HepG2 (cell line): ENCODE data around the gene CDIP1. TPM values are rescaled to one million over a fixed set of nuclear protein-coding genes. Genes with fewer than 3 reads are reported as not detected.

Experiments
- ATAC-seq: fragments of 200-7000 bp; cut with Tn5 transposase; 3 replicates; pipeline ENCODE4 v1.9.1; 2020; ENCODE audit warnings: mild to moderate bottlenecking, moderate library complexity
- BruUV-seq: library from RNA; stranded (reverse); fragments of 400-500 nt; replicated peaks from 2 replicates; lab custom pipeline; 2021; lab: Mats Ljungman, UMichigan
- CTCF ChIA-PET: fragments of 300-600 bp; formaldehyde crosslinking; extraction: SDS; loops from one replicate; lab custom pipeline; 2021; ENCODE audit warnings: low total read pairs, inconsistent platforms, low intra/inter-chr PET ratio; lab: Yijun Ruan, JAX
- POLR2A ChIA-PET: fragments of 350-600 bp; sonication (Branson Sonifier 250); formaldehyde crosslinking; loops from one replicate; lab custom pipeline; 2020; ENCODE audit warnings: antibody characterized with exemption, inconsistent platforms; lab: Yijun Ruan, JAX
- DNase-seq: peaks from one replicate; pipeline ENCODE4 v3.0.0-alpha.2; 2015; ENCODE audit warnings: low spot score
- FAIRE-seq: peaks from 3 replicates; lab custom pipeline; 2011; peaks lifted over from hg19 to GRCh38; lab: Jason Lieb, UNC
- H2AFZ ChIP-seq: one replicate; pipeline ENCODE4 v1.6.1; 2011; ENCODE audit warnings: low read length, inconsistent platforms
- H3K27ac ChIP-seq: fragments of 300-600 bp; 3 replicates; pipeline ENCODE4 v1.8.0; 2011; ENCODE audit warnings: mixed run types, mild to moderate bottlenecking, mixed read lengths, low read length, inconsistent platforms; ENCODE audit not compliant: insufficient read depth; ENCODE audit errors: extremely low read length
- H3K27me3 ChIP-seq, 2 experiments: fragments of 200-600 bp in 1 of 2; 2 replicates in 1 of 2; 3 replicates in 1 of 2; pipeline versions ENCODE4 v1.6.0 to v1.8.0; 2011; ENCODE audit warnings: low read length in 2 of 2, mild to moderate bottlenecking in 2 of 2, moderate library complexity in 2 of 2, inconsistent platforms in 1 of 2; ENCODE audit not compliant: insufficient read depth in 2 of 2, control insufficient read depth in 1 of 2
- H3K36me3 ChIP-seq, 2 experiments: fragments of 200-600 bp in 1 of 2; replicated peaks in 1 of 2; 2 replicates in 1 of 2; 3 replicates in 1 of 2; pipeline versions ENCODE4 v1.5.1 to v1.8.0; 2011; ENCODE audit warnings: low read length in 2 of 2, inconsistent platforms in 1 of 2; ENCODE audit not compliant: insufficient read depth in 2 of 2, control insufficient read depth in 1 of 2
- H3K4me1 ChIP-seq: 2 replicates; pipeline ENCODE4 v1.5.1; 2012; ENCODE audit warnings: low read length, inconsistent platforms; ENCODE audit not compliant: insufficient read depth
- H3K4me2 ChIP-seq: 2 replicates; pipeline ENCODE4 v1.6.0; 2011; ENCODE audit warnings: low read depth, low read length, inconsistent platforms
- H3K4me3 ChIP-seq, 3 experiments: fragments of 200-600 bp in 1 of 3; sonication (generic), shearing (Covaris generic) in 1 of 3; replicated peaks in 1 of 3; 2 replicates each; pipeline ENCODE4 v1.5.1; 2011 to 2016; ENCODE audit warnings: low read length in 3 of 3, inconsistent platforms in 2 of 3, low read depth in 2 of 3, mild to moderate bottlenecking in 2 of 3, control low read depth in 1 of 3, mixed read lengths in 1 of 3; ENCODE audit not compliant: insufficient read depth in 1 of 3
- H3K79me2 ChIP-seq: one replicate; pipeline ENCODE4 v1.6.1; 2011; ENCODE audit warnings: low read length, inconsistent platforms; ENCODE audit not compliant: insufficient read depth
- H3K9ac ChIP-seq: 2 replicates; pipeline ENCODE4 v1.6.0; 2011; ENCODE audit warnings: mild to moderate bottlenecking, low read depth, low read length, inconsistent platforms; ENCODE audit not compliant: insufficient read depth
- H3K9me3 ChIP-seq: 2 replicates; pipeline ENCODE4 v1.5.1; 2012; ENCODE audit warnings: mild to moderate bottlenecking, low read length
- H4K20me1 ChIP-seq: 2 replicates; pipeline ENCODE4 v1.6.0; 2011; ENCODE audit warnings: inconsistent platforms, mild to moderate bottlenecking, low read length, moderate library complexity; ENCODE audit not compliant: insufficient read depth
- FOSL1 ChIP-seq: sonication (generic); formaldehyde crosslinking; IDR thresholded peaks from 2 replicates; pipeline ENCODE4 v1.9.0; 2021; ENCODE audit warnings: missing genetic modification reagents, borderline replicate concordance
- FOSL2 ChIP-seq: sonication (generic); formaldehyde crosslinking; IDR thresholded peaks from 2 replicates; pipeline ENCODE4 v1.4.0; 2020; ENCODE audit warnings: missing genetic modification reagents
- FOXP1 ChIP-seq, 2 experiments: fragments of 450-650 bp in 1 of 2; IDR thresholded peaks; 2 replicates each; pipeline ENCODE4 v1.6.1; 2017 to 2018; ENCODE audit warnings: antibody characterized with exemption in 1 of 2
- HNRNPH1 ChIP-seq: fragments of 200-400 bp; formaldehyde crosslinking; optimal IDR thresholded peaks from 2 replicates; pipeline ENCODE3; 2017; ENCODE audit warnings: mild to moderate bottlenecking, low read depth, low read length
- NBN ChIP-seq: fragments of 450-650 bp; conservative IDR thresholded peaks from 2 replicates; pipeline ENCODE4 v1.6.1; 2017
- SMYD3 ChIP-seq: sonication (generic); formaldehyde crosslinking; IDR thresholded peaks from 2 replicates; pipeline ENCODE4 v1.8.1; 2023; ENCODE audit warnings: mild to moderate bottlenecking, missing genetic modification reagents
- TBX3 ChIP-seq: fragments of 450-650 bp; IDR thresholded peaks from 2 replicates; pipeline ENCODE4 v1.6.1; 2017; ENCODE audit warnings: antibody characterized with exemption, mild to moderate bottlenecking, inconsistent platforms, borderline replicate concordance
- ZFP90 ChIP-seq: sonication (generic); formaldehyde crosslinking; IDR thresholded peaks from 2 replicates; pipeline ENCODE4 v1.8.0; 2022; ENCODE audit warnings: missing genetic modification reagents, mild to moderate bottlenecking, inconsistent platforms, borderline replicate concordance
- whole genome bisulfite sequencing: methylation state at CpG from one replicate; pipeline ENCODE4 v1.1.6; 2017; ENCODE audit warnings: low lambda C conversion rate; 5-methylcytosine and 5-hydroxymethylcytosine counted together
- in situ Hi-C: cut with HindIII; loops from 2 replicates; pipeline ENCODE4 v1.10.0; 2017; ENCODE audit warnings: low pct_unique_long_range_greater_than_20kb; ENCODE audit not compliant: extremely low pct_ligation_motif_present
- intact Hi-C: fragments of 100-400 bp; cut with micrococcal nuclease; formaldehyde crosslinking; loops from one replicate; pipeline ENCODE4 v1.10.0; 2022; ENCODE audit not compliant: unreplicated experiment
- polyA plus RNA-seq, 8 experiments: library from polyadenylated mRNA; depleted of rRNA in 3 of 8; stranded (reverse) in 7 of 8; unstranded in 1 of 8; fragments of >200 nt; fragmentation: Illumina TruSeq in 4 of 8; extraction: Trizol in 4 of 8; gene quantifications; 2 replicates each; pipeline versions ENCODE4 v1.2.1 to v1.2.3, GENCODE V29; 2011 to 2016; ENCODE audit warnings: low read depth in 4 of 8, missing spikeins in 1 of 8, mixed read lengths in 1 of 8; ENCODE audit not compliant: insufficient read depth in 1 of 8
- total RNA-seq, 5 experiments: library from RNA; depleted of rRNA; stranded (reverse); fragments of >200 nt; fragmentation: Illumina TruSeq; extraction: Trizol; gene quantifications; 2 replicates each; pipeline ENCODE4 v1.2.3, GENCODE V29; 2016; ENCODE audit warnings: low read depth in 1 of 5
- TF ChIP-seq, protein P1 (sequence below): IDR thresholded peaks from 2 replicates; pipeline ENCODE4 v1.6.1; 2016
- TF ChIP-seq, protein P2 (sequence below): IDR thresholded peaks from 2 replicates; pipeline ENCODE4 v1.6.1; 2016; ENCODE audit warnings: low read depth
- TF ChIP-seq, protein P3 (sequence below): sonication (generic); formaldehyde crosslinking; IDR thresholded peaks from 2 replicates; pipeline ENCODE4 v1.4.0; 2020; ENCODE audit warnings: mild to moderate bottlenecking, missing genetic modification reagents
- TF ChIP-seq, protein P4 (sequence below): fragments of 450-650 bp; IDR thresholded peaks from 2 replicates; pipeline ENCODE4 v1.6.1; 2016
- TF ChIP-seq, protein P5 (sequence below): sonication (generic); formaldehyde crosslinking; IDR thresholded peaks from 2 replicates; pipeline ENCODE4 v1.5.0; 2020; ENCODE audit warnings: missing genetic modification reagents

Gene CDIP1
- total and polyA plus RNA-seq, 2 of the 13 experiments (the other 11 are each of a cell fraction or from before 2014, with no cell fraction given) = 31.2 to 56.7 TPM

DNA sequence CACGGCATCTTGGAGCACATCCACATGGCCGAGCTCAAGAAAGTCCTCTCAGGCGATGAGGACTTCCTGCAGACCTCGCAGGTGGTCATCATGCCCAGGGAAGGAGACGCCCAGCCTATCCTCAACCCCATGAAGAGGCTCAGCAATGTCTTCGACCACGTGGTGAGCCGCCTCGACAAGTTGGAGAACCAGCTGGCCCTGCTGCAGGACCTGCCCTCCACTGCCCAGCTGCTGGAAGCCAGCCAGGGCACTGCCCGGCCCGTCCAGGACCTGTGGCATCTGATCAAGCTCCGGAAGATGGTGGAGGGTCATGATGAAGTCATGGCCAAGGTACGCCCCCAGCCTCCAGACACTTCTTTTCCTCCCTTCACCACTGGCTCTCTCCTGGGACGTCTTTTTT lies 18.0 kb upstream of the CDIP1 start:
- Histone ChIP-seq H3K9me3 (no peaks in the 10 kb centered on the region), H3K9ac (no peak overlapping the region), H3K27ac (no peak overlapping the region), H3K4me1 (peaks cover 10% of the 10 kb centered on the region), H3K4me3 (no peak overlapping the region), H3K36me3 (no peaks in the 10 kb centered on the region), H3K27me3 (peaks cover 3 to 9% of the 10 kb centered on the region in 2 experiments; a peak in 2 of 5 replicates), H2AFZ (no peak overlapping the region), H3K79me2 (no peaks in the 10 kb centered on the region), H4K20me1 (no peaks in the 10 kb centered on the region), H3K4me2 (no peak overlapping the region)
- intact Hi-C loops (no loop called here), in situ Hi-C loops (no loop called here)
- 58% methylated on average over 2 of the region's 14 CpGs for WGBS
- ChIA-PET CTCF (no interaction called here), POLR2A (no interaction called here)
- TF ChIP-seq, protein P1, sequence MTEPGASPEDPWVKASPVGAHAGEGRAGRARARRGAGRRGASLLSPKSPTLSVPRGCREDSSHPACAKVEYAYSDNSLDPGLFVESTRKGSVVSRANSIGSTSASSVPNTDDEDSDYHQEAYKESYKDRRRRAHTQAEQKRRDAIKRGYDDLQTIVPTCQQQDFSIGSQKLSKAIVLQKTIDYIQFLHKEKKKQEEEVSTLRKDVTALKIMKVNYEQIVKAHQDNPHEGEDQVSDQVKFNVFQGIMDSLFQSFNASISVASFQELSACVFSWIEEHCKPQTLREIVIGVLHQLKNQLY (CRISPR knock-in tag) = no peak
- TF ChIP-seq FOXP1 (IDR thresholded peaks at IDR 0.05) = no peak
- no peak for TF ChIP-seq FOXP1 (CRISPR knock-in tag; IDR thresholded peaks at IDR 0.05)
- TF ChIP-seq, protein P2, sequence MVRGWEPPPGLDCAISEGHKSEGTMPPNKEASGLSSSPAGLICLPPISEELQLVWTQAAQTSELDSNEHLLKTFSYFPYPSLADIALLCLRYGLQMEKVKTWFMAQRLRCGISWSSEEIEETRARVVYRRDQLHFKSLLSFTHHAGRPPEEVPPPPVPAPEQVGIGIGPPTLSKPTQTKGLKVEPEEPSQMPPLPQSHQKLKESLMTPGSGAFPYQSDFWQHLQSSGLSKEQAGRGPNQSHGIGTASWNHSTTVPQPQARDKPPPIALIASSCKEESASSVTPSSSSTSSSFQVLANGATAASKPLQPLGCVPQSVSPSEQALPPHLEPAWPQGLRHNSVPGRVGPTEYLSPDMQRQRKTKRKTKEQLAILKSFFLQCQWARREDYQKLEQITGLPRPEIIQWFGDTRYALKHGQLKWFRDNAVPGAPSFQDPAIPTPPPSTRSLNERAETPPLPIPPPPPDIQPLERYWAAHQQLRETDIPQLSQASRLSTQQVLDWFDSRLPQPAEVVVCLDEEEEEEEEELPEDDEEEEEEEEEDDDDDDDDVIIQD (CRISPR knock-in tag) = no peak
- TF ChIP-seq SMYD3 (CRISPR knock-in tag) = no peak
- no peak for TF ChIP-seq FOSL1 (CRISPR knock-in tag)
- no peak for TF ChIP-seq TBX3
- TF ChIP-seq, protein P3, sequence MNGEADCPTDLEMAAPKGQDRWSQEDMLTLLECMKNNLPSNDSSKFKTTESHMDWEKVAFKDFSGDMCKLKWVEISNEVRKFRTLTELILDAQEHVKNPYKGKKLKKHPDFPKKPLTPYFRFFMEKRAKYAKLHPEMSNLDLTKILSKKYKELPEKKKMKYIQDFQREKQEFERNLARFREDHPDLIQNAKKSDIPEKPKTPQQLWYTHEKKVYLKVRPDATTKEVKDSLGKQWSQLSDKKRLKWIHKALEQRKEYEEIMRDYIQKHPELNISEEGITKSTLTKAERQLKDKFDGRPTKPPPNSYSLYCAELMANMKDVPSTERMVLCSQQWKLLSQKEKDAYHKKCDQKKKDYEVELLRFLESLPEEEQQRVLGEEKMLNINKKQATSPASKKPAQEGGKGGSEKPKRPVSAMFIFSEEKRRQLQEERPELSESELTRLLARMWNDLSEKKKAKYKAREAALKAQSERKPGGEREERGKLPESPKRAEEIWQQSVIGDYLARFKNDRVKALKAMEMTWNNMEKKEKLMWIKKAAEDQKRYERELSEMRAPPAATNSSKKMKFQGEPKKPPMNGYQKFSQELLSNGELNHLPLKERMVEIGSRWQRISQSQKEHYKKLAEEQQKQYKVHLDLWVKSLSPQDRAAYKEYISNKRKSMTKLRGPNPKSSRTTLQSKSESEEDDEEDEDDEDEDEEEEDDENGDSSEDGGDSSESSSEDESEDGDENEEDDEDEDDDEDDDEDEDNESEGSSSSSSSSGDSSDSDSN (CRISPR knock-in tag) = no peak
- TF ChIP-seq, protein P4, sequence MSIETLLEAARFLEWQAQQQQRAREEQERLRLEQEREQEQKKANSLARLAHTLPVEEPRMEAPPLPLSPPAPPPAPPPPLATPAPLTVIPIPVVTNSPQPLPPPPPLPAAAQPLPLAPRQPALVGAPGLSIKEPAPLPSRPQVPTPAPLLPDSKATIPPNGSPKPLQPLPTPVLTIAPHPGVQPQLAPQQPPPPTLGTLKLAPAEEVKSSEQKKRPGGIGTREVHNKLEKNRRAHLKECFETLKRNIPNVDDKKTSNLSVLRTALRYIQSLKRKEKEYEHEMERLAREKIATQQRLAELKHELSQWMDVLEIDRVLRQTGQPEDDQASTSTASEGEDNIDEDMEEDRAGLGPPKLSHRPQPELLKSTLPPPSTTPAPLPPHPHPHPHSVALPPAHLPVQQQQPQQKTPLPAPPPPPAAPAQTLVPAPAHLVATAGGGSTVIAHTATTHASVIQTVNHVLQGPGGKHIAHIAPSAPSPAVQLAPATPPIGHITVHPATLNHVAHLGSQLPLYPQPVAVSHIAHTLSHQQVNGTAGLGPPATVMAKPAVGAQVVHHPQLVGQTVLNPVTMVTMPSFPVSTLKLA = no peak
- TF ChIP-seq, protein P5, sequence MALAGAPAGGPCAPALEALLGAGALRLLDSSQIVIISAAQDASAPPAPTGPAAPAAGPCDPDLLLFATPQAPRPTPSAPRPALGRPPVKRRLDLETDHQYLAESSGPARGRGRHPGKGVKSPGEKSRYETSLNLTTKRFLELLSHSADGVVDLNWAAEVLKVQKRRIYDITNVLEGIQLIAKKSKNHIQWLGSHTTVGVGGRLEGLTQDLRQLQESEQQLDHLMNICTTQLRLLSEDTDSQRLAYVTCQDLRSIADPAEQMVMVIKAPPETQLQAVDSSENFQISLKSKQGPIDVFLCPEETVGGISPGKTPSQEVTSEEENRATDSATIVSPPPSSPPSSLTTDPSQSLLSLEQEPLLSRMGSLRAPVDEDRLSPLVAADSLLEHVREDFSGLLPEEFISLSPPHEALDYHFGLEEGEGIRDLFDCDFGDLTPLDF = no peak
- no peak for TF ChIP-seq HNRNPH1
- TF ChIP-seq FOSL2 (CRISPR knock-in tag) = no peak
- no peak for TF ChIP-seq NBN
- no peak for TF ChIP-seq ZFP90 (CRISPR knock-in tag)
- no TSS peak for BruUV-seq
- FAIRE-seq = no peak
- ATAC-seq = no peak
- DNase-seq = no peak
